ENCODE data around the gene ERICH3. TPM values are rescaled to one million over a fixed set of nuclear protein-coding genes. Genes with fewer than 3 reads are reported as not detected.
A peak's percentile ranks its signal among the peaks of the same experiment; 100 is the strongest.

ERICH3 gene
- total RNA-seq, 1 donor from 2014 or later: not detected

DNA sequence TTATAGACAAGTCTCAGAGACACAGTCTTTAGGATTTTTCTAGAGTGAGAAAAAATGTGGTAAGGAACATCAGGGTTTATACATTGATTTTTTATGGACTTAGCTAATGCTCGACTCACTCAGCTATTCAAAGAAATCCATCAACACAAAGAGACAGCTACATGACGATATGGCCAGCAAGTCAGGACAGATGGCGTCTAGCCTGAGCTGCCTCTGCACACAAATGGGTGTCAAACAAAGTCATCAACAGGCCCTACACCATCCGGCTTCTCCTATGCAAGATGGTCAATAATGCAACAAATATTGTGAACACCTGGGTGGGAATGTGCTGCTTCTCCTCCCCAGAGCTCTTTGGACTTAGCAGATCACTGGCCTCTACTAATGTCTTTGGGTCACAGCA is 13.3 kb upstream of the ERICH3 start:
- Mint-ChIP-seq H3K4me3 (no peak overlapping the region), H3K36me3 (no peaks in the 10 kb centered on the region), H3K27ac (peak overlapping the region; percentile 44), H3K27me3 (ENCODE audit: insufficient read depth, low read depth) (no peaks in the 10 kb centered on the region), H3K9me3 (no peaks in the 10 kb centered on the region), H3K4me1 (peaks cover 15% of the 10 kb centered on the region)
- H3F3A ChIP-seq (ENCODE audit: low read depth): no peaks in the 10 kb centered on the region
- TF ChIP-seq EZH2 (IDR thresholded peaks at IDR 0.05): no peak
- TF ChIP-seq EZH2phosphoT487 (IDR thresholded peaks at IDR 0.05): no peak
- TF ChIP-seq, protein P1, sequence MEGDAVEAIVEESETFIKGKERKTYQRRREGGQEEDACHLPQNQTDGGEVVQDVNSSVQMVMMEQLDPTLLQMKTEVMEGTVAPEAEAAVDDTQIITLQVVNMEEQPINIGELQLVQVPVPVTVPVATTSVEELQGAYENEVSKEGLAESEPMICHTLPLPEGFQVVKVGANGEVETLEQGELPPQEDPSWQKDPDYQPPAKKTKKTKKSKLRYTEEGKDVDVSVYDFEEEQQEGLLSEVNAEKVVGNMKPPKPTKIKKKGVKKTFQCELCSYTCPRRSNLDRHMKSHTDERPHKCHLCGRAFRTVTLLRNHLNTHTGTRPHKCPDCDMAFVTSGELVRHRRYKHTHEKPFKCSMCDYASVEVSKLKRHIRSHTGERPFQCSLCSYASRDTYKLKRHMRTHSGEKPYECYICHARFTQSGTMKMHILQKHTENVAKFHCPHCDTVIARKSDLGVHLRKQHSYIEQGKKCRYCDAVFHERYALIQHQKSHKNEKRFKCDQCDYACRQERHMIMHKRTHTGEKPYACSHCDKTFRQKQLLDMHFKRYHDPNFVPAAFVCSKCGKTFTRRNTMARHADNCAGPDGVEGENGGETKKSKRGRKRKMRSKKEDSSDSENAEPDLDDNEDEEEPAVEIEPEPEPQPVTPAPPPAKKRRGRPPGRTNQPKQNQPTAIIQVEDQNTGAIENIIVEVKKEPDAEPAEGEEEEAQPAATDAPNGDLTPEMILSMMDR (IDR thresholded peaks at IDR 0.05): no peak
- no peak overlapping the region for H3K4me3 ChIP-seq
- H2AFZ ChIP-seq (replicated peaks): no peak overlapping the region
- H3K36me3 ChIP-seq: no peaks in the 10 kb centered on the region
- no peaks in the 10 kb centered on the region for H3K79me2 ChIP-seq (ENCODE audit: low read depth)
- no peaks in the 10 kb centered on the region for H4K20me1 ChIP-seq (ENCODE audit: low read depth)
- H3K27ac ChIP-seq: no peak overlapping the region
- H3K9me3 ChIP-seq (ENCODE audit: low read depth): no peaks in the 10 kb centered on the region
- H3K9ac ChIP-seq: no peak overlapping the region
- no peak overlapping the region for H3K4me2 ChIP-seq
- H3K27me3 ChIP-seq: no peaks in the 10 kb centered on the region
- no peaks in the 10 kb centered on the region for H3K4me1 ChIP-seq
- no peak for DNase-seq (ENCODE audit: low spot score)

DNA sequence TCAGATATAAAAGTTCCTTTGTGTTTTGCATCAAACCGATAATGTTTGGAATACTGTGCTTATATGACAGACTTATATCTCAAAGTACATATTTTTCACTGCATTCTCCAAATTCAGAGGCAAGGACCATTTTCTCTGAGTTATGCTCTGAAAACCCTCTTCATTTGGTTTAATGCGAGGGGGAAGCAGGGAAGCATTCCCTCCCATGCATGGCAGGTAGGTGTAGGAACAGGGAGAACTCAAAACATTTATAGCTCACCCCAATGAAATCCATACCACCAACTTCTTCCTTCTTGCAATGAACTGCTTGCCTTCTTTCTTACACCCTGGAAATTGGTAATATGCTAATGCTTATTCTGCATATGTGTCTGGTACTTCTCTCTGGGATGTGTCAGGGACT is 10.7 kb upstream of the ERICH3 start:
- H3K9ac ChIP-seq: no peak overlapping the region
- H3K4me3 Mint-ChIP-seq: no peak overlapping the region
- TF ChIP-seq, protein P1 (IDR thresholded peaks at IDR 0.05): no peak
- TF ChIP-seq EZH2 (IDR thresholded peaks at IDR 0.05) (no peak), EZH2phosphoT487 (IDR thresholded peaks at IDR 0.05) (no peak)
- no peaks in the 10 kb centered on the region for H4K20me1 ChIP-seq (ENCODE audit: low read depth)
- no peaks in the 10 kb centered on the region for H3K36me3 Mint-ChIP-seq
- H3K9me3 ChIP-seq (ENCODE audit: low read depth): no peaks in the 10 kb centered on the region
- no peak overlapping the region for H3K27ac Mint-ChIP-seq
- no peaks in the 10 kb centered on the region for H3K4me1 ChIP-seq
- DNase-seq (ENCODE audit: low spot score): no peak
- no peaks in the 10 kb centered on the region for H3K27me3 Mint-ChIP-seq (ENCODE audit: insufficient read depth, low read depth)
- no peaks in the 10 kb centered on the region for H3K79me2 ChIP-seq (ENCODE audit: low read depth)
- H3K27ac ChIP-seq: no peak overlapping the region
- H3K27me3 ChIP-seq: no peaks in the 10 kb centered on the region
- H3F3A ChIP-seq (ENCODE audit: low read depth): no peaks in the 10 kb centered on the region
- H3K4me3 ChIP-seq: no peak overlapping the region
- no peaks in the 10 kb centered on the region for H3K36me3 ChIP-seq
- H3K9me3 Mint-ChIP-seq: no peaks in the 10 kb centered on the region
- H2AFZ ChIP-seq (replicated peaks): no peak overlapping the region
- no peak overlapping the region for H3K4me2 ChIP-seq
- peaks cover 16% of the 10 kb centered on the region for H3K4me1 Mint-ChIP-seq

DNA sequence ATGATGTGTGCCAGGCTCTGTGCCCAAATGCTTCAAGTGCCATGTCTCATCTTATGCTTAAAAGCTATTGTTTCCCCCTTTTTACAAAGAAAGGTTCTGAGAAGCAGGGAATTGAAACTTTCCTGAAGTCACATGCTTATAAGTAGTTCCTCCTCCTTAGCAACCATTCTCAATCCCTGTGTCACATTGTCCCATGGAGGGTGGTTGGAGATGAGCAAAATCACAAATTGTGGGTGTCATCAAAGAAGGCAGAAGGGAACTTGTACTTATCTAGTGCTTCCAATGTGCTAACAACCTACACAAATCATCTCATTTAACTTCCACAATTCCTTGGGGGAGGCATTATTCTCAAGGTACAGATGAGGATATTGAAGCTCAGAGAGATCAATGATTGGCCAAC is 10.1 kb upstream of the ERICH3 start:
- H3K27me3 Mint-ChIP-seq (ENCODE audit: insufficient read depth, low read depth): no peaks in the 10 kb centered on the region
- Histone ChIP-seq H3K9me3 (ENCODE audit: low read depth) (no peaks in the 10 kb centered on the region), H3K4me3 (no peak overlapping the region), H4K20me1 (ENCODE audit: low read depth) (no peaks in the 10 kb centered on the region), H3K36me3 (no peaks in the 10 kb centered on the region), H3K27ac (no peak overlapping the region), H3K4me2 (no peak overlapping the region), H2AFZ (replicated peaks) (no peak overlapping the region), H3K4me1 (no peaks in the 10 kb centered on the region), H3K27me3 (no peaks in the 10 kb centered on the region), H3K79me2 (ENCODE audit: low read depth) (no peaks in the 10 kb centered on the region), H3K9ac (no peak overlapping the region), H3F3A (ENCODE audit: low read depth) (no peaks in the 10 kb centered on the region)
- H3K36me3 Mint-ChIP-seq: no peaks in the 10 kb centered on the region
- H3K4me3 Mint-ChIP-seq: no peak overlapping the region
- no peak for DNase-seq (ENCODE audit: low spot score)
- no peaks in the 10 kb centered on the region for H3K9me3 Mint-ChIP-seq
- peaks cover 13% of the 10 kb centered on the region for H3K4me1 Mint-ChIP-seq
- no peak overlapping the region for H3K27ac Mint-ChIP-seq
- TF ChIP-seq EZH2phosphoT487 (IDR thresholded peaks at IDR 0.05): no peak
- TF ChIP-seq, protein P1 (IDR thresholded peaks at IDR 0.05): no peak
- no peak for TF ChIP-seq EZH2 (IDR thresholded peaks at IDR 0.05)

All from neural progenitor cell (in vitro differentiated cells).